ENCODE data around the gene COX6A2.

- TF ChIP-seq CTCF (IDR thresholded peaks at IDR 0.05) = no peak
- TF ChIP-seq REST (IDR thresholded peaks at IDR 0.05; ENCODE audit: insufficient read depth in 1 of 2, low read depth in 2 of 2, low read length in 1 of 2) = no peak
- no peak for TF ChIP-seq TCF7L2 (IDR thresholded peaks at IDR 0.05; ENCODE audit: low read depth, low read length)
- no peak for TF ChIP-seq POLR2AphosphoS5 (IDR thresholded peaks at IDR 0.05; ENCODE audit: low read depth, low read length)
- TF ChIP-seq SIN3A (IDR thresholded peaks at IDR 0.05; ENCODE audit: borderline replicate concordance, insufficient read depth, low read depth, low read length) = no peak
These were observed 33.2 kb upstream of the COX6A2 start for GRCh38 chr16:31461201-31461920.
